HG03095 (cell line): Measurements from ENCODE around the gene ABCA3.
"Not testable (repeated sequence)": the region's sequence is repeated elsewhere in the genome, so short reads cannot be mapped to it uniquely, and the experiment has no call there.

ENCODE experiments used
- ATAC-seq: cut with Tn5 transposase; IDR thresholded peaks from one replicate; pipeline ENCODE4 v1.9.1; 2021; ENCODE audit warnings: moderate library complexity; ENCODE audit not compliant: unreplicated experiment

ABCA3 gene

DNA sequence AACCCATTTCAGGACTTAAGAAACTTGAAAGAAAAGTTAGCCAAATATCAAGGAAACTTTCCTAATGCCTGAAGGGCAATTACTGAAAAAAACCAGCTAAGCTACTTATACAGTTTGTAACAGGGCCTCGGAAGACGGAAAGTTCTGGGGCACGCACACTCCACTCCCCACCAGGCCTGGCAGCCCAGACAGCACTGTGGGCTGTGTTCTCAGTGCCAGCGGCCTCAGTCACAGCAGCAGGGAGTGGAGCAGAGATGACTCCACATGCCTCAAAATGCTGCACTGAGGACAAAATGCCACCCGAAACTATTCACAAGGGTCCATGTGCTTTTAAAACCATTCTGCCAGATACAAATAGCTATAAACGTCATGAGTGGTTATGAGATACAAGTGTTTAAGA is 82.8 kb downstream of the ABCA3 start:
- ATAC-seq = no peak

GRCh38 chr16:2256531-2257140 is 83.9 kb downstream of the ABCA3 start:
- no peak for ATAC-seq

- no peak for ATAC-seq
These were observed 87.2 kb downstream of the ABCA3 start for GRCh38 chr16:2253293-2253692.

- no peak for ATAC-seq
These were observed 87.8 kb downstream of the ABCA3 start for GRCh38 chr16:2252806-2253148.

DNA sequence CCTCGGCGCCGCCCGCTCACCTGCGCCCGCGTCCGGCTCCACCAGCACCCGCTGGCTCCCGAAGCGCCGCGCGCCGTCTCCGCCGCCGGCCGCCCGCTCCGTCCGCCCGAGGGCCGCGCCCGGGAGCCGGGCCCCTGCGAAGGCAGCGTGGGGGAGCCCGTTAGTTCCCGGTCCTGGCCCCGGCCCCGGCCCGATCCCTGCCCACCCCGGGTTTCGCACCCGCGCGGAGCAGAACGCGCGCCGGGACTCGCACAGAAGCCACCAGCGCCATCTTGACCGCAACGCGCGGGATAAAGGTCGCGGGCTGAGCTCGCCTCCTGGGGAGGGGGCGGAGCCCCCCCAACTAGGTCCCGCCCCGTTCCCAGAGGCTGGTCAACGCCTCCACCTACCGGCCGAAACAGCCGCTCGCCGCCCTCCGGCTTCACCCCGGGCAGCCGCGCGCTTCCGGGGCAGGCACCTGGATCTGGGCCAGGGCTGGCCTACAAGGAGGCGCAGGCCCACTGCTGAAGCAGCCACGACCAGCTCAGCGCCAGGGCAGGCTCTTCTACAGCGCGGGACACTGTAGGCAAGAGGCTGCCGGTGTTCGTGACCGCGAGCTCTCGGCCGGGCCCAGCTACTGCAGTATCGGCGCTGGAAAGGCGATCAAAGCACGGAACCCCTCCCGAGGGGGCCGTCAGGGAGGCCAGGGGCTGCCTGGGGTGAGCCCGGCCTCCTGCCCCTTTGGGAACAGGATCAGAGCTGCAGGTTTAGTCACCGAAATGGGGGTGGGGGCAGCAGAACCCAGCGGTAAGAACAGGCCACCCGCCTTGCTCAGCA is 89.0 kb downstream of the ABCA3 start, which contains the start of gene ECI1:
Gene ECI1, minus strand, starts transcription at position 292 of the 816 bp plus-strand sequence. Its CDS starts 21 bp downstream, at position 271.
- peak; percentile 83 for ATAC-seq

GRCh38 chr16:2250652-2251295 is 89.8 kb downstream of the ABCA3 start:
- no peak for ATAC-seq

DNA sequence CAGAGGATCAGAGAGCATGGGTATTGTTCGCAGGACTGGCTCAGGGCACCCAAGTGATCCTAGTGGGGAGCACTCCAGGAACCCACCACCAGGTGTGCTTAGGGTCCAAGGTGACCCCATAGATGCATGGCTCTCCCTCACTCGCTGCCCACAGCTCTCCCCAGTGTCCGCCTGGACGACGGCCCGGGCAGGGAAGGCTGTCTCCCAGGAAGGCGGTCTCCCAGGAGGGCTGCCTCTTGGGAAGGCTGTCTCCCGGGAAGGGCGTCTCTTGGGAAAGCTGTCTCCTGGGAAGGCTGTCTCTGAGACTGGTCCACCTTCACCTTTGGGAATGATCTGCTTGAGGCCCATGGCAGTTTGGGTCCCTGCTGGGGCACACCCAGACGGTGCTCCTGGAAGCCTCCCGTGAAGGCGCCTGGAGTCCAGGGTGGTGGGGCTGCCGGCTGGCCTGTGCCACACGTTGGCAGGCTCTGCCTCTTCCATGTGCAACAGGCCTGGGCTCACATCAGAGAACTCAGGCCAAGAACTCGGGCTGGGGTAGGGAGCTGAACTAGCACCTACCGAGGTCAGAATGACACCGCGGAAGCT is 94.1 kb downstream of the ABCA3 start:
- ATAC-seq = no peak

- no peak for ATAC-seq
These were observed 95.4 kb downstream of the ABCA3 start for GRCh38 chr16:2244926-2245795.

- ATAC-seq = no peak
These were observed 96.2 kb downstream of the ABCA3 start for GRCh38 chr16:2244301-2244700.

- no peak for ATAC-seq
These were observed 96.7 kb downstream of the ABCA3 start for GRCh38 chr16:2243781-2244180.

GRCh38 chr16:2243031-2243528 is 97.4 kb downstream of the ABCA3 start:
- ATAC-seq = no peak

GRCh38 chr16:2242598-2242997 is 97.9 kb downstream of the ABCA3 start:
- ATAC-seq = no peak

DNA sequence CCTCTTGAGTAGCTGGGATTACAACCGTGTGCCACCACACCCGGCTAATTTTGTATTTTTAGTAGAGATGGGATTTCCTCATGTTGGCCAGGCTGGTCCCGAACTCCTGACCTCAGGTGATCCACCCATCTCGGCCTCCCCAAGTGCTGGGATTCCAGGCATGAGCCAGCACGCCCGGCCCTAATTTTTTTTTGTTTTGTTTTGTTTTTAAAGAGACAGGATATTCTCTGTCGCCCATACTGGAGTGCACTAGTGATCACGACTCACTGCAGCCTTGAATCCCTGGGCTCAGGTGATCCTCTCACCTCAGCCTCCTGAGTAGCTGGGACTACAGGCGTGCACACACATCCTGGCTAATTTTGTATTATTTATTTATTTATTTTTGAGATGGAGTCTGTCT is 100.2 kb downstream of the ABCA3 start:
- ATAC-seq = not testable (repeated sequence)

GRCh38 chr16:2238838-2239675 is 101.5 kb downstream of the ABCA3 start:
- no peak for ATAC-seq

GRCh38 chr16:2238150-2238837 is 102.2 kb downstream of the ABCA3 start:
- ATAC-seq = no peak

- ATAC-seq = no peak
These were observed 102.9 kb downstream of the ABCA3 start for GRCh38 chr16:2237493-2238149.

DNA sequence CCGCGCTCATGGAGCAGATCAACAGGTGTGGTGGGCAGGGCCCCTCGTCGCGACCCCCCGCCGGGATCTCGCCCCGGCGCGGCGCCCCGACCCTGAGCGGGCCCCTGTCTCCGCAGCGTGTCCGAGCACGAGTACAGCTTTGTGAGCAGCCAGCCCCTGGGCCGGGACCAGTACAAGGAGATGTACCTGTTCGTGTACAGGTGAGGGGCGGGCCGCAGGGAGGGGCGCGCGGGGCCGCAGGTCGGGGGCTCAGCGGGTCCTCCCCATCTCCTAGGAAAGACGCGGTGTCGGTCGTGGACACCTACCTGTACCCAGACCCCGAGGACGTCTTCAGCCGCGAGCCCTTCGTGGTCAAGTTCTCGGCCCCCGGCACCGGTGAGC is 103.4 kb downstream of the ABCA3 start:
- no peak for ATAC-seq

DNA sequence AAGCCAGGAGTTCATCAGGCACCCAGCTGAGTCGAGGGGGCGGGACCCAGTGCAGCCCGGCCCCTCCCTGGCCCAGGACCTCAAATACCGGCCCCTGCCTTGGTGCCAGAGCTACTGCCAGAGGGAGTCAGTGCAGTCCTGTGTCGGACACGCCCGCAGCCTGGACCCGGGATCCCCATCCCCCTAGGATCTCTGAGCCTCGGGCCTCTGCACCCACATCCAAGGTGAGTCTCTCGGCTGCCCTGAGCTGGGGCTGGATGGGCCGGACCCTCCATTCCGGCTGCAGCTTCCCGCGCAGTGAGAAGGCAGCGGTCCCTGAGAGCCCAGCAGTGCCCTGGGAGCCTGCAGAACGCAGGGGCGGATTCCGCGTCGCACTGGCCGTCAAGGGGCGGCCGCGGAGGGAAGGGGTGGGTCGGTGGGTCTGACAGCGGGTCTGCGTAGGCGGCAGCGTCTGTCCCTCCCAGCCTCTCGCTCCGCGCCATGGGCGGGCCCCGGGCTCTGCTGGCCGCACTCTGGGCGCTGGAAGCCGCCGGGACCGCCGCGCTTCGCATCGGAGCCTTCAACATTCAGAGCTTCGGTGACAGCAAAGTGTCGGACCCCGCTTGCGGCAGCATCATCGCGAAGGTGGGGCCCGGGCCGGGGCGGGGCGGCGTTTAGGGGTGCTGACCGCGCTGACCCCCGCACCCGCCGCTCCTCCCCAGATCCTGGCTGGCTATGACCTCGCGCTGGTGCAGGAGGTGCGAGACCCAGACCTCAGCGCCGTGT is 104.0 kb downstream of the ABCA3 start, which contains the start of gene DNASE1L2:
Gene DNASE1L2, plus strand, starts transcription at position 108 of the 765 bp plus-strand sequence. Its CDS starts 373 bp downstream, at position 481.
- no peak for ATAC-seq
